ENCODE data around the gene CNEP1R1. TPM values are rescaled to one million over a fixed set of nuclear protein-coding genes. Genes with fewer than 3 reads are reported as not detected.
A peak's percentile ranks its signal among the peaks of the same experiment; 100 is the strongest.
"Not testable (repeated sequence)": the region's sequence is repeated elsewhere in the genome, so short reads cannot be mapped to it uniquely, and the experiment has no call there.

The CNEP1R1 gene
- total and polyA plus RNA-seq, 3 donors from 2014 or later, result 39.7 to 64.1 (median 51.5) TPM

DNA sequence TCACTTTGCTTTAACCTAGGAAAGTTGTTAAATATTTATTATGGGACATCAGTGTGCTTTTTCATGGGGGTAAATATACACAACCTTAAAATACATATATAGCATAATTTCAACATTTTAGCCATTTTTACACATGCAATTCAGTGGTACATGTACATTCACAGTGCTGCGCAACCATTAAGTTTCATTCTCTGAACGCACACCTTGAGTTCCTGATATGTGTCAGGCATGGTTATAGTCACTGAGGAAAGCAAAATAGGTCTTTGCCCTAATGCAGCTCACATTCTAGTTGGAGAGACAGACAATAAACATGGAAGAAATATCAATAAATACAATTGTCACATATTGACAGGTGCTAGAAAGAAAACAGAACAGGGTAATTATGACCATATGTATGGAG is 12.8 kb upstream of the CNEP1R1 start:
- intact Hi-C loops (cut with DNase I; ENCODE audit: low total_unique reads), result no loop called here
- Histone ChIP-seq H3K27me3 (no peaks in the 10 kb centered on the region), H3K4me3 (no peak overlapping the region), H3K27ac (no peak overlapping the region), H3K36me3 (ENCODE audit: low read depth, missing control alignments) (no peaks in the 10 kb centered on the region), H3K4me1 (no peaks in the 10 kb centered on the region), H3K9me3 (no peaks in the 10 kb centered on the region)
- DNase-seq, result no peak
- 88 to 92% methylated on average over 2 of the region's 2 CpGs for WGBS, 2 donors
- no peak for TF ChIP-seq POLR2A (IDR thresholded peaks at IDR 0.05)
- TF ChIP-seq, protein P1, sequence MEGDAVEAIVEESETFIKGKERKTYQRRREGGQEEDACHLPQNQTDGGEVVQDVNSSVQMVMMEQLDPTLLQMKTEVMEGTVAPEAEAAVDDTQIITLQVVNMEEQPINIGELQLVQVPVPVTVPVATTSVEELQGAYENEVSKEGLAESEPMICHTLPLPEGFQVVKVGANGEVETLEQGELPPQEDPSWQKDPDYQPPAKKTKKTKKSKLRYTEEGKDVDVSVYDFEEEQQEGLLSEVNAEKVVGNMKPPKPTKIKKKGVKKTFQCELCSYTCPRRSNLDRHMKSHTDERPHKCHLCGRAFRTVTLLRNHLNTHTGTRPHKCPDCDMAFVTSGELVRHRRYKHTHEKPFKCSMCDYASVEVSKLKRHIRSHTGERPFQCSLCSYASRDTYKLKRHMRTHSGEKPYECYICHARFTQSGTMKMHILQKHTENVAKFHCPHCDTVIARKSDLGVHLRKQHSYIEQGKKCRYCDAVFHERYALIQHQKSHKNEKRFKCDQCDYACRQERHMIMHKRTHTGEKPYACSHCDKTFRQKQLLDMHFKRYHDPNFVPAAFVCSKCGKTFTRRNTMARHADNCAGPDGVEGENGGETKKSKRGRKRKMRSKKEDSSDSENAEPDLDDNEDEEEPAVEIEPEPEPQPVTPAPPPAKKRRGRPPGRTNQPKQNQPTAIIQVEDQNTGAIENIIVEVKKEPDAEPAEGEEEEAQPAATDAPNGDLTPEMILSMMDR (IDR thresholded peaks at IDR 0.05), result no peak

GRCh38 chr16:50014211-50014610 is 10.8 kb upstream of the CNEP1R1 start:
- H3K36me3 ChIP-seq (ENCODE audit: low read depth, missing control alignments); H3K4me3 ChIP-seq; H3K27me3 ChIP-seq; DNase-seq; H3K27ac ChIP-seq; intact Hi-C loops (cut with DNase I; ENCODE audit: low total_unique reads); H3K4me1 ChIP-seq; H3K9me3 ChIP-seq: not testable (repeated sequence)
- 84 to 85% methylated on average over 5 to 8 of the region's 8 CpGs for whole genome bisulfite sequencing, 2 donors

GRCh38 chr16:50015631-50016030 is 9.4 kb upstream of the CNEP1R1 start:
- H3K4me3 ChIP-seq, result no peak overlapping the region
- no peaks in the 10 kb centered on the region for H3K27me3 ChIP-seq
- DNase-seq, result no peak
- H3K4me1 ChIP-seq, result no peaks in the 10 kb centered on the region
- intact Hi-C loops (cut with DNase I; ENCODE audit: low total_unique reads), result no loop called here
- H3K36me3 ChIP-seq (ENCODE audit: low read depth, missing control alignments), result no peaks in the 10 kb centered on the region
- no peaks in the 10 kb centered on the region for H3K9me3 ChIP-seq
- TF ChIP-seq, protein P1 (IDR thresholded peaks at IDR 0.05), result no peak
- TF ChIP-seq POLR2A (IDR thresholded peaks at IDR 0.05), result no peak
- WGBS, 2 donors, result 80 to 96% methylated on average over 2 of the region's 2 CpGs
- no peak overlapping the region for H3K27ac ChIP-seq

DNA sequence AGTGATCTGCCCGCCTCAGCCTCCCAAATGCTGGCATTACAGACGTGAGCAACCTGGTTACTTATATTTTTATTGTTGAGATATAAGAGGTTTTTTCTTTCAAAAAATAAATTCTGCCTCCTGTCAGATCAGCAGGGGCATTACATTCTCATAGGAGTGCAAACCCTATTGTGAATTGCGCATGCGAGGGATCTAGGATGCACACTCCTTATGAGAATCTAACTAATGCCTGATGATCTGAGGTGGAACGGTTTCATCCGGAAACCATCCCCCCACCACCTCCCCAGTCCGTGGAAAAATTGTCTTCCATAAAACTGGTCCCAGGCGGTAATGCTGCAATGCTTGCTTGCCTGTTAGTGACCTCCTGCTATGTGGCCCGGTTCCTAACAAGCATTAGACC is 7.5 kb upstream of the CNEP1R1 start:
- Histone ChIP-seq H3K4me3 (no peak overlapping the region), H3K4me1 (no peaks in the 10 kb centered on the region), H3K36me3 (ENCODE audit: low read depth, missing control alignments) (no peaks in the 10 kb centered on the region), H3K27me3 (no peaks in the 10 kb centered on the region), H3K27ac (no peak overlapping the region), H3K9me3 (no peaks in the 10 kb centered on the region)
- no peak for TF ChIP-seq POLR2A (IDR thresholded peaks at IDR 0.05)
- TF ChIP-seq, protein P1 (IDR thresholded peaks at IDR 0.05), result no peak
- DNase-seq, result no peak
- intact Hi-C loops (cut with DNase I; ENCODE audit: low total_unique reads), result no loop called here
- 88 to 90% methylated on average over 9 of the region's 9 CpGs for WGBS, 2 donors

GRCh38 chr16:50021544-50021943 is 3.5 kb upstream of the CNEP1R1 start:
- intact Hi-C loops (cut with DNase I; ENCODE audit: low total_unique reads), result loop anchor here (5.0 to 10.0 kb wide), 2 partner anchors 193 to 331 kb away; no protein-coding TSS in a partner anchor
- H3K4me1 ChIP-seq, result peaks cover 15% of the 10 kb centered on the region
- no peaks in the 10 kb centered on the region for H3K36me3 ChIP-seq (ENCODE audit: low read depth, missing control alignments)
- no peak for TF ChIP-seq POLR2A (IDR thresholded peaks at IDR 0.05)
- TF ChIP-seq, protein P1 (IDR thresholded peaks at IDR 0.05), result no peak
- no peaks in the 10 kb centered on the region for H3K9me3 ChIP-seq
- WGBS, 2 donors, result 48 to 57% methylated on average over 2 of the region's 2 CpGs
- peak; percentile 47 for DNase-seq
- no peaks in the 10 kb centered on the region for H3K27me3 ChIP-seq
- no peak overlapping the region for H3K4me3 ChIP-seq
- H3K27ac ChIP-seq, result no peak overlapping the region
